ENCODE results near the gene MEI1.

Gene MEI1

DNA sequence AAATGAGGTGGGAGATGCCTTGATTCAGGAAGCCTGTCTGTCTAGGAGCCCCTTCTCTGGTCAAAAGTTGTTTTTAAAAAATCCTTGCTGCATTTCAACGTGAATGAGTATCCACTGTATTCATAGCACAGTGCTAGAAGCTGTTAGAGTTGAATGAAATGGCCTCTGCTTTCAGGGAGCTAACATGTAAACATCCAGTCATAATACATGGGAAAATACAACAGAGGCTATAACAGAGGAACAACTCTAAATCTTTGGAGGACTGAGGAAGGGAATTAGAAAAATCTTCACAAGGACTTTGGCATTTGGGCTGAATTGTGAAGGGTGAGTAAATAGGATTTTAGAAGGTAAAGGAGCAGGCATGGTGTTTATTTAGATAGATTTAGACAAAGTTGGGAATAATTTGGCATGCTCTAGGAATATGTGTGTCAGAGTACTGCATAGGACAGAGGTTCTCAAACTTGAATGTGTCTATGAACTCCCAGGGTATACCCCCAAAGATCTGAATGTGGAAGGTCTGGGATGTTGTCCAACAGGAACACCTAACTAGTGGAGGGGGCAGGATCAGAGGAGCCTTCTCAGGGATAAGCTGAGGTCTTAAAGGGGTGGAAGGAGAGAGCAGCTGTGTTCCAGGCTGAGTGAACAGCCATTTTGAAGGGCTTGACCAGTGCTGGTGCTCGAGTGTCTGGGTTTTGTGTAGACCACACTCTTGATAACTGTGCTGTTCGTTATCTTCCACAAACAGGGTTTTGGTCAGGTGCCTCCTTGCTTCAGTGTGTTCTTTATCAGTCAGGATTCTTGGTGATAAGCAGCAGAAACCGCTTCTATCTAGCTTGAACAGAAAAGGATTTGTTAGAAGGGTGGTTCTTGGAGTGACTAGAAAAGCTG is 146.3 kb downstream of the MEI1 start:
- TF ChIP-seq, protein P1, sequence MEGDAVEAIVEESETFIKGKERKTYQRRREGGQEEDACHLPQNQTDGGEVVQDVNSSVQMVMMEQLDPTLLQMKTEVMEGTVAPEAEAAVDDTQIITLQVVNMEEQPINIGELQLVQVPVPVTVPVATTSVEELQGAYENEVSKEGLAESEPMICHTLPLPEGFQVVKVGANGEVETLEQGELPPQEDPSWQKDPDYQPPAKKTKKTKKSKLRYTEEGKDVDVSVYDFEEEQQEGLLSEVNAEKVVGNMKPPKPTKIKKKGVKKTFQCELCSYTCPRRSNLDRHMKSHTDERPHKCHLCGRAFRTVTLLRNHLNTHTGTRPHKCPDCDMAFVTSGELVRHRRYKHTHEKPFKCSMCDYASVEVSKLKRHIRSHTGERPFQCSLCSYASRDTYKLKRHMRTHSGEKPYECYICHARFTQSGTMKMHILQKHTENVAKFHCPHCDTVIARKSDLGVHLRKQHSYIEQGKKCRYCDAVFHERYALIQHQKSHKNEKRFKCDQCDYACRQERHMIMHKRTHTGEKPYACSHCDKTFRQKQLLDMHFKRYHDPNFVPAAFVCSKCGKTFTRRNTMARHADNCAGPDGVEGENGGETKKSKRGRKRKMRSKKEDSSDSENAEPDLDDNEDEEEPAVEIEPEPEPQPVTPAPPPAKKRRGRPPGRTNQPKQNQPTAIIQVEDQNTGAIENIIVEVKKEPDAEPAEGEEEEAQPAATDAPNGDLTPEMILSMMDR (IDR thresholded peaks at IDR 0.05; ENCODE audit: extremely low read depth, missing control alignments) = no peak
- DNase-seq (ENCODE audit: low spot score) = no peak

DNA sequence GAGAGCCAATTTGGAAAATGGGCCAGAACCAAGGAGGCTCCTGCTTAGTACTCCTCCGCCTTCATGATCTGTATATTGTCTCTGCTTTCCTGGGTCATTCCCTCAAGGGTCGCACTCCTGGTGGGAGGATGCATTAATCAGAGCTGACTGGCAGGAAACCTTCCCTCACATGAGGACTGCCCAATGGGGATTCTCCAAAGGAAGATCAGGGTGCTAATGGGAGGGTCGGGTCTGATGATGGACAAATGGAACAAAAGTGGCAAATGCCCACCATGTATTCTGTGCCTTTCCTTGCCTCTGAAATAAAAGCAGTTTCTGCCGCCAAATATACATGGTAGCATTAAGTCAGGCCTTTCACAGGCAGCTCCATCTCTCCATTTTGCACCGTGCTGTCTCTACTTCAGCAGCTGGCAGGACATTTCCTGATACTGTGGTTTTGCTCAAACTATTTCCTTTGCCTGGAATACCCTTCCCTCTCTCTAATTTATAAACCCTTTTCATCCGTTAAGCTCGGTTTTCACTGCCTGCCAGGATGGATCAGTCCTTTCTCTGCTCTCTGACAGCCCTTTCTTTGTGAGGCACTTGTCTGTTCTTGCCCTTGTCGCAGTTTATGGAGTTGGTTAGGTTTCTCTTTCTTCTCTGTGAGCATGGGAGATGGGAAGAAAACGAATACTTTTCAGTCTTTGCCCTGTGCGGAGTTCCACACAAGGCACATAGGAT is 147.1 kb downstream of the MEI1 start:
- TF ChIP-seq, protein P1 (IDR thresholded peaks at IDR 0.05; ENCODE audit: extremely low read depth, missing control alignments) = no peak

DNA sequence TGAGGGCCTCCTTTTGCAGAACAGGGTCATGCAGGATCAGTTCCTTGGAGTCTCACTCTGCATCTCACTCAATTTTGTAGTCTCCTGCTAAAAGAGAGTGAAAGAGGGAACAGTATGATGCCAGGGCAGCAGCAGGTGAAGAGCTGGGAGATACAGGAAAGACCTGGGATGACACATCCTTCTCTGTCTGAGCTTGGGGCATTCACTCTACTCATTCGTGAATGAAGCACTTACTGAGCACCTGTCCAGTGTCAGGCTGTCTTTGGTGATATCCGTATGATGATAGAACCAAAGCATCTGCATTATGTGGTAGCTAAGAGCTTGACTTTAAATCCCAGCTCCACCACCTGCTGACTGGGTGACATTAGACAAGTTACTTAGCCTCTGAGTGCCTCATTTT is 148.0 kb downstream of the MEI1 start:
- no peak for DNase-seq (ENCODE audit: low spot score)
- TF ChIP-seq, protein P1 (IDR thresholded peaks at IDR 0.05; ENCODE audit: extremely low read depth, missing control alignments) = no peak

More for the DNA sequence above, 147.1 kb downstream of the MEI1 start:
- no peak for DNase-seq (ENCODE audit: low spot score)

DNA sequence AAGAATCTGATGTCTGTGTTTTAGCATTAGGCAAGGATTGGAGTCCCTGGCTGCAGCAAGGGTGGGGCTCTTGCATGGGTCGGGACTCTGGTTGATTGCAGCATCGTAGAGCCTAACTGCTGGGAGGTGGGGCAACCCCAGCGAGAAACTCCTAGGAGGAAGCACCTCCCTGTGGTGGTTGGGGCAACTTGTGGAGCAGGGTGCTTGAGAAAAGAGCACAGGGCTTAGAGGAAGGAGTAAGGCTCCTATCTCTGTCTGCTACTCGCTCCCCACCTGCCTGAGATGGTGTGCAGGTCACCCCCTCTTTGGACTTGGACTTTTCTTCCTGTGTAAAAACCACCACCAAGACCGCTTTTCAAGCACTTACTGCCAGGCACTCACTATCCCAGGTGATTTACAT is 149.2 kb downstream of the MEI1 start:
- no peak for DNase-seq (ENCODE audit: low spot score)

More for the DNA sequence above, 149.2 kb downstream of the MEI1 start:
- TF ChIP-seq, protein P1 (IDR thresholded peaks at IDR 0.05; ENCODE audit: extremely low read depth, missing control alignments) = no peak

Measured in GM20000 (cell line).